Motor neuron (in vitro differentiated cells): ENCODE measurements around the gene WWOX. TPM values are rescaled to one million over a fixed set of nuclear protein-coding genes. Genes with fewer than 3 reads are reported as not detected.

Source experiments
- ATAC-seq, 8 experiments: fragments of 200-7000 bp; cut with Tn5 transposase; replicated peaks in 6 of 8; 2 replicates each; pipeline ENCODE4 v1.8.0; 2021; ENCODE audit warnings: mild to moderate bottlenecking in 8 of 8, moderate library complexity in 8 of 8
- H3K27ac ChIP-seq, 2 donors: fragments of 250-450 bp; sonication (Bioruptor Pico); 2 replicates each; pipeline ENCODE4 v1.9.0; 2021; ENCODE audit warnings: antibody characterized with exemption in 2 of 2, mild to moderate bottlenecking in 2 of 2, moderate library complexity in 1 of 2
- H3K4me1 ChIP-seq, 2 donors: fragments of 250-450 bp; sonication (Bioruptor Pico); replicated peaks in 1 of 2; 2 replicates each; pipeline ENCODE4 v1.6.1; 2021; ENCODE audit warnings: antibody characterized with exemption in 2 of 2, mild to moderate bottlenecking in 2 of 2, moderate library complexity in 1 of 2
- H3K4me3 ChIP-seq, 5 donors: fragments of 250-450 bp; sonication (Bioruptor Pico); 2 replicates each; pipeline ENCODE4 v1.9.0; 2021; ENCODE audit warnings: antibody characterized with exemption in 5 of 5, mild to moderate bottlenecking in 5 of 5, moderate library complexity in 4 of 5
- WGBS, 10 experiments: fragments of 450-650 bp; shearing (Covaris generic); methylation state at CpG; one replicate each; pipeline ENCODE4 v1.0.0; 2022; 5-methylcytosine and 5-hydroxymethylcytosine counted together
- in situ Hi-C, 9 experiments: fragments of 400-800 bp; cut with MboI; loops; one replicate each; pipeline ENCODE4 v1.15.0; 2021; ENCODE audit warnings: low sequenced_read_pairs in 9 of 9, low pct_unique_long_range_greater_than_20kb in 2 of 9; ENCODE audit not compliant: unreplicated experiment in 9 of 9
- total RNA-seq, 8 experiments: library from RNA; unstranded; fragments of 300-600 nt; gene quantifications; 2 replicates each; pipeline versions ENCODE4 v1.2.3 to v1.2.4, GENCODE V29; 2022

WWOX gene
- total RNA-seq, 8 experiments from 2014 or later, result 10.3 to 27.8 (median 12.3) TPM

DNA sequence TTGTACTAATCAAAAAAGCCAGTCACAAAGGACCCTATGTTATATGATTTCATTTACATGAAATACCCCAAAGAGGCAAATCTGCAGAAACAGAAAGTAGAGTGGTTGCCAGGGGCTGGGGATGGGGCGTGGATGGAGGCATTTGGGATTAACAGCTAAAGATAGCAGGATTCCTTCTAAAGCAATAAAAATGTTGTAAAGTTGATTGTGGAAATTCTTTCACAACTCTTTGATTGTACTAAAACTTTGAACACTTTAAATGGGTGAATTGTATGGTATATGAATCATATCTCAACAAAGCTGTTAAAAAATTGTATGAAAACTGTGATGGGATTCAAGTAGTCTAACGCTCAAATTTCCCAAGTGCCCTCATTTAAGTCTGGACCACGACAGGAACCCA lies 870.3 kb downstream of the WWOX start:
- Histone ChIP-seq H3K4me1 (peaks cover 29 to 31% of the 10 kb centered on the region in 2 donors), H3K27ac (no peak overlapping the region), H3K4me3 (no peak overlapping the region)
- ATAC-seq, result no peak
- in situ Hi-C loops, result no loop called here
- WGBS, 10 experiments, result 0 to 65% (median 26%) methylated on average over 1 to 3 of the region's 3 CpGs; no CpG with 5 or more reads in 2 of the 10 experiments

DNA sequence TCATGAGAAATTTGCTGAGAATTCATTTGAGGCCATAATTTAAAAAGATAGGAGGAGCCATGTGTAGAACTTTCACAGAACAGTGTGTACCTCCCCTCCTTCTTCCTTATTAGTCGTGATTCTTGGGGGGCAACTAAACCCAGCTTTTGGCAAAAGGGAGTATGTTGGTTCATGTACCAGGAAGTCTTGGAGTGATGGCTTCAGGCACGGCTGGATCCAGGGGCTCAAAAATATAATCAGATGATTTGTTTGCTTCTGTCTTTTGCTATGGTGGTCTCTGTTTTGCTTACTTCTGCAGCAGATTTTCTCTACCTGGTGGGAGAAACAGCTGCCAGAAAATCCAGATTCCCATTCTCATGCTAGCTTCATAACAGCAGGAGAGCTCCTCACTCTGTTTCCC lies 871.2 kb downstream of the WWOX start:
- no peak for ATAC-seq
- WGBS, 10 experiments, result 0 to 100% (median 90%) methylated on average over 1 to 2 of the region's 2 CpGs; no CpG with 5 or more reads in 1 of the 10 experiments

DNA sequence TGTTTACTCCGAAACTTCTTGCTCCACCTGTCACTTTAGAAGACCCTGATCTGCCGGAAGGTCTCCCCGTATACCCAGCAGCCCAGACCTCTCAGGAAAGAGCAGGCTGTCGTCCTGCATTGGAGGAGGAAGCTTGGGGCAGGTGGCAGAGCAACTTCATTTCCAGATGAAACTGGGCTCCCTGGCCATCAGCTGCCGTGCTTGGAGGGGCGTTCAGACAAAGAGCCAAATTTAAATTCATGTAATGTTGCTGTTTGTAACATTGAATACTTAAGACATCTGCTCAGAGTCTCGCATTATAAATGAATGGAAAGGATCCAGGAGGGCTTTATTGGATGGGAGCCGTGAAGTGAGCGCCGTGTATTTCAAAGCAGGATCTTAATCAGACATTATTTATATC lies 872.6 kb downstream of the WWOX start:
- Histone ChIP-seq H3K4me3 (no peak overlapping the region), H3K4me1 (peaks cover 29 to 31% of the 10 kb centered on the region in 2 donors), H3K27ac (no peak overlapping the region)
- in situ Hi-C loops, result no loop called here
- ATAC-seq, result peak in 5 of 8 experiments; percentile 9 to 25 (median 19)
- WGBS, 10 experiments, result 20 to 61% (median 48%) methylated on average over 2 to 9 of the region's 10 CpGs; no CpG with 5 or more reads in 1 of the 10 experiments

More for the DNA sequence above, 871.2 kb downstream of the WWOX start:
- Histone ChIP-seq H3K4me3 (no peak overlapping the region), H3K4me1 (peaks cover 29 to 31% of the 10 kb centered on the region in 2 donors), H3K27ac (no peak overlapping the region)
- in situ Hi-C loops, result no loop called here

DNA sequence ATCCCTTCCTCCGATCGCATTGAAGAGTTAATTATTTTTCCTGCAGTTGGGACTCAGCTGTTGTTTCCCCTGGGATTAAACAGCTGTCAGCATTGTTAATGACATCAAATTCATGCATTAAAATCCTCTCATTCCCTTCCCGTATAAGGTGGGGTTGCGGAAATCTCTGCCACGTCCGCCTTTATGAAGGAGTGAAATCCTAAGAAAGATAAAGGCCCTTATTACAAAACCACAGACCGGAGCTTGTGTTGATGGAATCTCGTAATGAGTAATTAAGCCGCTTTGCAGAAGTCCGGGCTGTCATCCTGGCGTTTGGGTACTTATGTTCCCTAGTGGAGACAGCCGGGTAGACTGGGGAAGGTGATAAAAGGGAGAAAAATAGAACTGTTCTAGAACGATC lies 873.5 kb downstream of the WWOX start:
- H3K4me3 ChIP-seq, result no peak overlapping the region
- H3K27ac ChIP-seq, result no peak overlapping the region
- WGBS, 10 experiments, result 0 to 84% (median 47%) methylated on average over 1 to 13 of the region's 13 CpGs
- H3K4me1 ChIP-seq, result peaks cover 29 to 31% of the 10 kb centered on the region in 2 donors
- in situ Hi-C loops, result no loop called here
- ATAC-seq, result peak in 6 of 8 experiments; percentile 33 to 81 (median 75)

DNA sequence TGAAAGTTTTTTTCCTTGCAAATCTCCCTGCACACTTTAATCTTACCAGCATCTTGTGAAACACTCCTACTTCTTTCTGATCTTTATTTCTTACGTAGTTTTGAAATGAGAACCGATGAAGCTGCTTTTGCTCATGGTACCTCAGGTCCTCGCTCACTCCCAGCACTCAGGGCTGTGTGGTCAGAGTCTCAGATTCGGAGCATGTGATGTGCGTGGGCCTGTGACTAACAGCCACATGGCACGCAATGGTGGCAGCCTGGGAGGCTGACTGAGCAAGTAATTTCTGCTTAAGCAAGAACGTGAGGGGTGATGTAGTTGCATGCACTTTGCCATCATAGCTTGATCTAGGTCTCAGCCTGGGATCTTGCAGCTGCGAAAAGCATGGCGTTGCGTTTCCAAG lies 876.8 kb downstream of the WWOX start:
- peaks cover 22 to 23% of the 10 kb centered on the region in 2 donors for H3K4me1 ChIP-seq
- H3K4me3 ChIP-seq, result no peak overlapping the region
- 29 to 100% (median 96%) methylated on average over 2 to 10 of the region's 10 CpGs; no CpG with 5 or more reads in 3 of the 10 experiments for WGBS, 10 experiments
- in situ Hi-C loops, result no loop called here
- ATAC-seq, result no peak
- no peak overlapping the region for H3K27ac ChIP-seq

DNA sequence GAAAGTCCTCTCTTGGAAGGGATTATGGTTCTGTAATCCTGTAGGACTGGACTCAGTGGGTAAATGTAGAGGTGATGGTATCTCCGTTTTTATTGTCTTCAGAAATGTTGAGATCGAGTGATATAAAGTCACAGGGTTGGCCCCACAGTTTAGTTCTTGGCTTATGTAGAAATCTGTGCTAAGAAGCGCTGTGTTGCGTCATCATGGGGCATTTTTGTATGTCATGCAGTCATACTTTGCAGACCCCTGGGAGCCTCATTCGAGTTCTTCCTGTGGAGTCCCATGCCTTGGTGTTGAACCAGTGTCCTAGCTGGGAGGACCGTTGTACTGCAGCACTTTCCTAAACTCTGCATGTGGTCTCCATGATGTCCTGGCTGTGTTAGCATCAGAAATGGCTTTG lies 881.4 kb downstream of the WWOX start:
- in situ Hi-C loops, result no loop called here
- Histone ChIP-seq H3K27ac (no peak overlapping the region), H3K4me1 (peaks cover 16 to 19% of the 10 kb centered on the region in 2 donors), H3K4me3 (no peak overlapping the region)
- 48 to 100% (median 91%) methylated on average over 2 to 6 of the region's 6 CpGs; no CpG with 5 or more reads in 4 of the 10 experiments for WGBS, 10 experiments
- no peak for ATAC-seq

DNA sequence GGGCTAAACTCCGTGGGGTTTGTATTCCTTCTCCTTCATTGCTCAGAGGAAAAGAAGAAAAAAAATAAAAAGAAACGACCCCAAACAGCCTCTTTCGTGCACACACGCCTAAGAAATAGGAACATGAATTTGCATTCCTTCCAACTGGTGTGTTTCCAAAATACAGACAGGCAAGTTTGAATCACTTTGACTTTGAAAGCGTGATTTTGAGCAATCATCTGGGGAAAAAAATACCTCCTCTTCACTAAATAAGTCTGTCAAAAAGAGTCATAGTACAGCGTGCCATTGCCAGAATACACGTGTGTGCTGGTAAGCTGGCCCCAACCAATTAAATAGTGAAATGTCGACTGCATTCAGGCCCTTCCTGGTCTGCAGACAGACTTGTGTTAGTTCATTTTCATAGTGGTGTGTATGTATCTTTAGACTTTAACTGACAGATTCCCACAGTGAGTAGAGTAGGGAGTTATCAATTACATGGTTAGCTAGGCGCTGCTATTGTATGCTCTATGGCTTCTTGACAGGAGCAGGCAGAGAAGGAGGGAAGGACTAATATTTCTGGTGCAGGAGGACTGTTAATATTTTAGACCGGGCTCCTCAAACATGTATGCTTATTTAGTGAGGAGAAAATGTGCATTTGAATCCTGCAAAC lies 882.8 kb downstream of the WWOX start:
- in situ Hi-C loops, result no loop called here
- H3K27ac ChIP-seq, result no peak overlapping the region
- peak in 3 of 8 experiments; percentile 13 to 53 (median 47) for ATAC-seq
- H3K4me1 ChIP-seq, result peaks cover 20 to 22% of the 10 kb centered on the region in 2 donors
- no peak overlapping the region for H3K4me3 ChIP-seq
- WGBS, 10 experiments, result 0 to 94% (median 79%) methylated on average over 2 to 10 of the region's 10 CpGs

DNA sequence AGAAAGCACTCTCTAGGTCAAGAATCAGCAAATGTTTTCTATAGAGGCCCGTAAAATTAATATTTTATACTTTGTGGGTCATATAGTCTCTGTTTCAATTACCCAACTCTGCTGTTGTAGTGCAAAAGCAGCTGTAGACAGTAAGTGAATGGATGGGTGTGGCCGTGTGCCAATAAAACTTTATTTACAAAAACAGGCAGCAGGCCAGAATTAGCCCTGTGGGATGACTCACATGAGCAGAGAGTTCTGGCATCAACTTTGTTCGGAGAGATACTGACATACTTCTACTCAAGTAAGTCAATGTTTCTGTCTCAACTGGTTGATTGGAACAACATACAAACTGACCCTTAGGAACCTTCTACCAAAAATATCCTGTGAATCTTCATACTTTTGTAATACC lies 884.9 kb downstream of the WWOX start:
- in situ Hi-C loops, result no loop called here
- 29 to 100% (median 93%) methylated on average over 1 to 3 of the region's 3 CpGs; no CpG with 5 or more reads in 1 of the 10 experiments for WGBS, 10 experiments
- Histone ChIP-seq H3K27ac (no peak overlapping the region), H3K4me1 (peaks cover 20 to 28% of the 10 kb centered on the region in 2 donors), H3K4me3 (no peak overlapping the region)
- ATAC-seq, result no peak

DNA sequence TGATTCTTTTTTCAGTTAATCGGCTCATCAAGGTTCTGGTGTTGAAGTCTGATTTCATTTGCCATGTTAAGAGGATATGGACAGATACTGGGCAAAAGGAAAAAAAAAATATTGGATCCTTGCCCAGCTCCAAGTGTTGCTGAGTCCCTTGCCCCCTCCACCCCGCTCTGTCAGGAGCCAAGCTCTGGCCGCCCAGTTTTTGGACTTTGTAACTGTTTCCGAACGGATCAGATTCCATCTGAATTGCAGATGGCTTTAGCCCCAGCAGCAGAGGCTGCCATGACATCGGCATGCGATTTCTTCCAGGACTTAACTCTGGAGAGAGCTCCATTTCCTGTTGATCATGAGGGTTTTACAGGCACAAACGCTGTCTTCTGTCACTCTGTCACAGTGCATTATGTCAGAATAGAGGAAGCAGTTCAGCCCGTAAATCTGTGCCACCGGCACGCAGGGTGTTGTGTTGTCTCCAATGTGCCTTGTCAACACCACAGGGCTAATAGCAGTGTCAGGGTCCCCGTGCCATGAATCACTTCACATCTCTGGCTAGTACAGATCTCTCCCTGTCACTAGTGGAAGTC lies 885.5 kb downstream of the WWOX start:
- in situ Hi-C loops, result no loop called here
- Histone ChIP-seq H3K27ac (no peak overlapping the region), H3K4me3 (no peak overlapping the region), H3K4me1 (peaks cover 20 to 28% of the 10 kb centered on the region in 2 donors)
- peak; percentile 50 to 86 (median 78) for ATAC-seq
- 0 to 100% (median 61%) methylated on average over 1 to 12 of the region's 12 CpGs for WGBS, 10 experiments

DNA sequence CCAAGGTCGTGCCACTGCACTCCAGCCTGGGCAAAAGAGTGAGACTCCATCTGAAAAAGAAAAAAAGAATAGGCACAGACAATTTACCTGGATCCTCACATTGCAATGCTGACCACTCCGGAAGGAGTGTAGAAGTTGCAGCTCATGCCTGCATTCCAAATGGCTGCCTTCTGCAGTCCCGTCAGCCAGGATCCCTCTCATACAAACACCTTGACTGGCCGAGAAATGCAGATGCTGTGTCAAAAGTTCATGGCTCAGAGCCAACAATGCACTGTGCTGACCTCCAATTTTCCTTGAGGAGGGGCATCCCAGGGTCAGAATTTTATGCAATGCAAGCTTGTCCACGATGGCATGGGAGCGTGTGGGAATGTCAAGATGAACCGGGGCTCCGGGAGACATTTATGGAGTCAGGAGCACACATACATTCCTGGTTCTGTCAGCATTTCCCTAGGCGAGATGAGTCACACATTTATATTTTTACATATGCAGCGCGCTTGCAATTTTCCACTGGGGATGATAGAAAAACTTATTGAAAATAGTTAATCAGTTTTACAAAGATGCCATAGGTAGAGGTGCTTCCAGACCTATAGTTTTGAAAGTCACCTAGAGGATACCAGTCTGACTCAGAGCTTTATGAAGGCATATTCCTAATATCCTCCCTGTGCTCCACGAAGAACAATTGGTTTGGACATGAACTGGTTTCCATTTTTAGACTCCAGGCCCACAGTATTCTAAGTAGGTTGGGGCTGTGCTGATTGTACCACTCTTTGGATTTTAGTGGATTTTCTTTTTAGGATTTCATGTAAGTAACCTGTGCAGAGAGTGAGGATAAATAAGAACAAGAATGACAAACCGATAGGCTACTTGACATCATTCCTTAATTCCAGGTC lies 886.5 kb downstream of the WWOX start:
- ATAC-seq, result peak in 6 of 8 experiments; percentile 30 to 91 (median 47)
- 24 to 90% (median 69%) methylated on average over 2 to 12 of the region's 13 CpGs for WGBS, 10 experiments
- H3K27ac ChIP-seq, result no peak overlapping the region
- in situ Hi-C loops, result no loop called here
- peaks cover 24 to 33% of the 10 kb centered on the region in 2 donors for H3K4me1 ChIP-seq
- no peak overlapping the region for H3K4me3 ChIP-seq

DNA sequence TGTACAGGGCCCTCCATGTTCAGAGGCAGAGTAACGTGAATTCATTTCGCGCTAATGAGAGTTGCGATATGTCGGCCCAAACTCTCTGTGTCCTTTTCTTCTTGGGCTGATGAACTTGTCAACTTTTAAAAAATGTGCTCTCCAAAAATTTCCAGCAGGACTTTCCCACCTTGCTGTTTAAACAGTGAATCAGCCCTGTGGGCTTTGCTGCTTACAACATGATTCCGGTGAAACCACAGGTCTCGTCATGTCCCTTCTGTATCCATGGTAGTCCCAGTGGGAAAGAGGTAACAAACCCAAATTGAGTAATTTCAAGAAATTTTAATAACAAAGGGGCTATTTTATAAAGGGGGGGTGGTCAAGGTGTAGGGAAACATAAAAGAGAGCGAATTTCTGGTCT lies 888.2 kb downstream of the WWOX start:
- H3K4me3 ChIP-seq, result no peak overlapping the region
- no peak overlapping the region for H3K27ac ChIP-seq
- in situ Hi-C loops, result no loop called here
- peaks cover 16 to 25% of the 10 kb centered on the region in 2 donors for H3K4me1 ChIP-seq
- 58 to 90% (median 79%) methylated on average over 2 to 8 of the region's 8 CpGs for WGBS, 10 experiments
- ATAC-seq, result no peak

DNA sequence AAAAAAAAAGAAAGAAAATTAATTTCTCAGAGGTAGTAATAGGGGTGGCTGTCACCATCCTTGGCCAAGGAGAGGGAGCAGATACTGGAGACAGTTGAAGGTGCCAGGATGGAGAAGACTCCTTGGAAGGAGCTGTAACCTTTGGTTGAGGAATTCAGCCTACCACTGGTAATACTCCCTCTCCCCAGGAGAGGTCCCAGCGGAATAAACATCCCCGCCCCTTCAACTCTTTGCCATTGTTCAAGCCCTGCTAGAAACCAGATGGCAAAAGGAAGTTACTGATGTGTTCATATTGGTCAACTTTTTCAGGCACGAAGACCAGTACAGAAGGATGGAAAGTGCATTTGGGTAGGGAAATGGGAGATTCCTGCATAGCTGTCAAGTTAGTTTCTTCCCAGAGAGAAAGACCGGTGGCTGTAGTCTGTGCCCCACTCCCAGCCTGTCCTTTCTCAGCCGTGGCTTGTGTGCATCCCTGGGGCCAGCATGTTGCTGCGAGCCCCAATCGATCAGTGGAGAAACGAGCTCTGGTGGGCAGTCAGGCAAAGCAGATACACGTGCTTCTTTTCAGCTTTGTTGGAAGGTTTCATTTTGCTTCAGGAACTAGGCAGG lies 889.0 kb downstream of the WWOX start:
- in situ Hi-C loops, result no loop called here
- ATAC-seq, result no peak
- no peak overlapping the region for H3K27ac ChIP-seq

More for the DNA sequence above, 889.0 kb downstream of the WWOX start:
- Histone ChIP-seq H3K4me1 (peaks cover 23 to 29% of the 10 kb centered on the region in 2 donors), H3K4me3 (no peak overlapping the region)
- 0 to 91% (median 67%) methylated on average over 1 to 9 of the region's 9 CpGs; no CpG with 5 or more reads in 2 of the 10 experiments for WGBS, 10 experiments
